ENCODE measurements around the gene NOTCH3. TPM values are rescaled to one million over a fixed set of nuclear protein-coding genes. Genes with fewer than 3 reads are reported as not detected.
A peak's percentile ranks its signal among the peaks of the same experiment; 100 is the strongest.

The NOTCH3 gene
- total RNA-seq, 5 donors from 2014 or later (not counting 1 experiment from before 2014, with no cell fraction given) = 0.16 to 0.85 (median 0.48) TPM; not detected in 1

DNA sequence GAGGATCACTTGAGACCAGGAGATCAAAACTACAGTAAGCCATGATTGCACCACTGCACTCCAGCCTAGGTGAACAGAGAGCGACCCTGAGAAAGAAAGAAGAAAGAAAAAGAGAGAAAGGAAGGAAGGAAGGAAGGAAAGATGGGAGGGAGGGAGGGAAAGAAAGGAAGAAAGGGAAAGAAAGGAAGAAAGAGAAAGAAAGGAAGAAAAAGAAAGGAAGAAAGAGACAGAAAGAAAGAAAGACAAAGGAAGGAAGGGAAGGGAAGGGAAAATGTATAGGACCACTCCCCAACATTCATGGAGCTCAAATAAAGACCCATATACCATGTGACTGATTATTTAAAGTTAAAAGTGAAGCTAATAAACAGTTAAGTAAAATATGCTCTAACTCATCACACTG is 53.7 kb downstream of the NOTCH3 start:
- no CpG with 5 or more reads among the region's 1 CpG for WGBS (ENCODE audit: insufficient coverage)

DNA sequence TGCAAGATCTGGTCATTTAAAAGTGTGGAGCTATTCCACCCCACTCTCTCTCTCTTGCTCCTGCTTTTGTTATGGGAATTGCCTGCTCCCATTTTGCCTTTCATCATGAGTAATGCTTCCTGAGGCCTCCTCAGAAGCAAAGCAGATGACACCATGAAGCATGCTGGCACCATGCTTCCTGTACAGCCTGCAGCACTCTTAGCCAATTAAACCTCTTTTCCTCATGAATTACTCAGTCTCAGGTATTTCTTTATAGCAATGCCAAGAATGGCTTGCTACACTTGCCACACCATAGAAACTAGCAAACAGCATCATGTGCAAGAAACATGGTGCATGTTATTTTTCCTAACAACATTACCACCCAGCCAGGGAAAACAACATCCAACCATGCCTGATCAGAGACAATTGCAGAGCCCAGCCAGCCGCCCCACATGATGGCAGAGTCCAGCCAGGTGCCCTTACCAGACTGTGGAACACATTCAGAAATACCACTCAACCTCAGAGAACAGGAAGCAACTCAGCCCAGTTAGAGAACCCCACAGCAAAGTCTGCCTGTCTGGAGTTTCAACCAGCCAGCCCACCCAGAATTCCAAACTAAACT is 56.6 kb downstream of the NOTCH3 start:
- H3K27me3 ChIP-seq (replicated peaks in 1 of 2; ENCODE audit: control insufficient read depth in 2 of 2, extremely low read depth in 1 of 2, insufficient read depth in 2 of 2, low read length in 1 of 2) = peaks cover 0 to 21% of the 10 kb centered on the region in 2 experiments
- no peak overlapping the region for H3K4me3 Mint-ChIP-seq
- WGBS (ENCODE audit: insufficient coverage) = 100% methylated on average over 1 of the region's 1 CpG

More for the DNA sequence above, 53.7 kb downstream of the NOTCH3 start:
- DNase-seq (no peak), ATAC-seq (replicated peaks in 1 of 4) (no peak)
- POLR2A ChIA-PET = interaction anchor here in 1 of 2 donors (0.5 kb wide), 1 partner anchor 96 kb away, joined by 4 read pairs; no protein-coding TSS in a partner anchor
- no peaks in the 10 kb centered on the region for H3K36me3 Mint-ChIP-seq
- CTCF ChIA-PET = interaction anchor here (1.0 to 1.1 kb wide), 3 partner anchors 45 to 55 kb away, joined by 3 to 7 read pairs (median 3); no protein-coding TSS in a partner anchor
- no peak overlapping the region for H3K4me3 Mint-ChIP-seq
- H3K4me1 Mint-ChIP-seq = peaks cover 9 to 20% (median 14%) of the 10 kb centered on the region in 3 donors
- H3K27ac Mint-ChIP-seq = peak overlapping the region in 1 of 2 donors; percentile 53
- no peaks in the 10 kb centered on the region for H3K36me3 ChIP-seq (ENCODE audit: control insufficient read depth in 2 of 2, extremely low read depth in 1 of 2, insufficient read depth in 1 of 2, low read length in 1 of 2)
- no peaks in the 10 kb centered on the region for H3K9me3 ChIP-seq
- no peaks in the 10 kb centered on the region for H3K9me3 Mint-ChIP-seq
- no peak overlapping the region for H3K4me3 ChIP-seq (ENCODE audit: control insufficient read depth in 1 of 2, extremely low read depth in 1 of 2, low read length in 1 of 2)
- peaks cover 0 to 4% of the 10 kb centered on the region in 2 experiments for H3K4me1 ChIP-seq (ENCODE audit: control insufficient read depth in 1 of 2, extremely low read depth in 1 of 2, insufficient read depth in 2 of 2, low read length in 2 of 2)
- peaks cover 0 to 3% of the 10 kb centered on the region in 2 donors for H3K27me3 Mint-ChIP-seq
- H3K27ac ChIP-seq (ENCODE audit: low read length) = no peak overlapping the region
- peaks cover 0 to 5% of the 10 kb centered on the region in 2 experiments for H3K27me3 ChIP-seq (replicated peaks in 1 of 2; ENCODE audit: control insufficient read depth in 2 of 2, extremely low read depth in 1 of 2, insufficient read depth in 2 of 2, low read length in 1 of 2)

DNA sequence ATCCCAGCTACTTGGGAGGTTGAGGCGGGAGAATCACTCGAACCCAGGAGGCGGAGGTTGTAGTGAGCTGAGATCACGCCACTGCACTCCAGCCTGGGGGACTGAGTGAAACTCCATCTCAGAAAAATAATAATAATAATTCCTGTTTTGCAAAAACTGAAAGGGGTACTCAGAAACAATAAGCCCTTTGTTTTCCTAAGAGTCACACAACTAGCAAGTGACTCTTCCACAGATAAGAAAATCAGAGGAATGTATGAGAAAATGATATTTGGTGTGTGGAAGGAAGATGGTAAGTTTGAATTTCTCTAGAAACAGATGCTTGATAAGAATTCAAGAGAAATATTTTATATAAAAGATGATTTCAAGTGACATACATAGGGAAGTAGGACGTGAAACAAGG is 58.5 kb downstream of the NOTCH3 start:
- WGBS (ENCODE audit: insufficient coverage) = 100% methylated on average over 1 of the region's 5 CpGs
- ChIA-PET POLR2A (no interaction called here), CTCF (interaction anchor here in 1 of 2 donors (1.0 kb wide), 1 partner anchor 41 kb away, joined by 3 read pairs; no protein-coding TSS in a partner anchor)
- Mint-ChIP-seq H3K36me3 (no peaks in the 10 kb centered on the region), H3K27me3 (no peaks in the 10 kb centered on the region), H3K27ac (no peak overlapping the region), H3K9me3 (peaks cover 0 to 12% (median 9%) of the 10 kb centered on the region in 3 donors), H3K4me3 (no peak overlapping the region), H3K4me1 (peaks cover 0 to 7% (median 2%) of the 10 kb centered on the region in 3 donors)
- no peak for DNase-seq
- no peak overlapping the region for H3K27ac ChIP-seq (ENCODE audit: low read length)
- H3K4me1 ChIP-seq (ENCODE audit: control insufficient read depth in 1 of 2, extremely low read depth in 1 of 2, insufficient read depth in 2 of 2, low read length in 2 of 2) = no peaks in the 10 kb centered on the region
- no peak overlapping the region for H3K4me3 ChIP-seq (ENCODE audit: control insufficient read depth in 1 of 2, extremely low read depth in 1 of 2, low read length in 1 of 2)
- H3K9me3 ChIP-seq = no peaks in the 10 kb centered on the region
- H3K36me3 ChIP-seq (ENCODE audit: control insufficient read depth in 2 of 2, extremely low read depth in 1 of 2, insufficient read depth in 1 of 2, low read length in 1 of 2) = no peaks in the 10 kb centered on the region
- H3K27me3 ChIP-seq (replicated peaks in 1 of 2; ENCODE audit: control insufficient read depth in 2 of 2, extremely low read depth in 1 of 2, insufficient read depth in 2 of 2, low read length in 1 of 2) = peaks cover 0 to 21% of the 10 kb centered on the region in 2 experiments
- ATAC-seq (replicated peaks in 1 of 4) = no peak

More for the DNA sequence above, 56.6 kb downstream of the NOTCH3 start:
- ChIA-PET POLR2A (no interaction called here), CTCF (no interaction called here)
- H3K27ac Mint-ChIP-seq = no peak overlapping the region
- H3K27me3 Mint-ChIP-seq = no peaks in the 10 kb centered on the region
- Histone ChIP-seq H3K4me1 (ENCODE audit: control insufficient read depth in 1 of 2, extremely low read depth in 1 of 2, insufficient read depth in 2 of 2, low read length in 2 of 2) (no peaks in the 10 kb centered on the region), H3K4me3 (ENCODE audit: control insufficient read depth in 1 of 2, extremely low read depth in 1 of 2, low read length in 1 of 2) (no peak overlapping the region), H3K27ac (ENCODE audit: low read length) (no peak overlapping the region), H3K9me3 (no peaks in the 10 kb centered on the region), H3K36me3 (ENCODE audit: control insufficient read depth in 2 of 2, extremely low read depth in 1 of 2, insufficient read depth in 1 of 2, low read length in 1 of 2) (no peaks in the 10 kb centered on the region)
- H3K4me1 Mint-ChIP-seq = peaks cover 5 to 15% (median 8%) of the 10 kb centered on the region in 3 donors
- H3K36me3 Mint-ChIP-seq = no peaks in the 10 kb centered on the region
- H3K9me3 Mint-ChIP-seq = peaks cover 0 to 5% (median 4%) of the 10 kb centered on the region in 3 donors
- ATAC-seq (replicated peaks in 1 of 4) (no peak), DNase-seq (no peak)

- H3K4me1 Mint-ChIP-seq = no peaks in the 10 kb centered on the region
- DNase-seq = no peak
- ChIA-PET CTCF (no interaction called here), POLR2A (no interaction called here)
- no peak overlapping the region for H3K27ac ChIP-seq (ENCODE audit: low read length)
- no peaks in the 10 kb centered on the region for H3K27me3 Mint-ChIP-seq
- ATAC-seq (replicated peaks in 1 of 4) = no peak
- no peaks in the 10 kb centered on the region for H3K36me3 Mint-ChIP-seq
- no peaks in the 10 kb centered on the region for H3K4me1 ChIP-seq (ENCODE audit: control insufficient read depth in 1 of 2, extremely low read depth in 1 of 2, insufficient read depth in 2 of 2, low read length in 2 of 2)
- peaks cover 0 to 12% (median 9%) of the 10 kb centered on the region in 3 donors for H3K9me3 Mint-ChIP-seq
- WGBS (ENCODE audit: insufficient coverage) = 88% methylated on average over 25 of the region's 25 CpGs
- H3K4me3 Mint-ChIP-seq = no peak overlapping the region
- no peaks in the 10 kb centered on the region for H3K9me3 ChIP-seq
- no peaks in the 10 kb centered on the region for H3K36me3 ChIP-seq (ENCODE audit: control insufficient read depth in 2 of 2, extremely low read depth in 1 of 2, insufficient read depth in 1 of 2, low read length in 1 of 2)
- H3K27me3 ChIP-seq (replicated peaks in 1 of 2; ENCODE audit: control insufficient read depth in 2 of 2, extremely low read depth in 1 of 2, insufficient read depth in 2 of 2, low read length in 1 of 2) = peaks cover 0 to 21% of the 10 kb centered on the region in 2 experiments
- H3K4me3 ChIP-seq (ENCODE audit: control insufficient read depth in 1 of 2, extremely low read depth in 1 of 2, low read length in 1 of 2) = no peak overlapping the region
- H3K27ac Mint-ChIP-seq = no peak overlapping the region
Observed at GRCh38 chr19:15141143-15141542, 59.7 kb downstream of the NOTCH3 start.

DNA sequence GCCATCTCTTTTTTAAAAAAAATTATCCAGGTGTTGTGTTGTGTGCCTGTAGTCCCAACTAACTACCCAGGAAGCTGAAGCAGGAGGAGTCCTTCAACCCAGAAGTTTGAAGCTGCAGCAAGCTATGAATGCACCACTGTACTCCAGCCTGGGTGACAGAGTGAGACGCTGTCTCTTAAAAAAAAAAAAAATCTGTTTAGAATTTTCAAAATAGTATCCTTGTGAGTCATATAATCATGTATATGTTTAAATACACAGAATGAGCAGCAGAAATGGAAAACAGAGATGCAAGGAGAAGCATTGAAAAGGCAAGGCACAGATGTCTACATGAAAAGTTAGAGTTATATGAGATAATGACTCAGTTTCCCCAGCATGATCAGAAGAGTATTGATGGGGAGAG is 62.4 kb downstream of the NOTCH3 start:
- no peaks in the 10 kb centered on the region for H3K4me1 ChIP-seq (ENCODE audit: control insufficient read depth in 1 of 2, extremely low read depth in 1 of 2, insufficient read depth in 2 of 2, low read length in 2 of 2)
- H3K9me3 Mint-ChIP-seq = peaks cover 0 to 12% (median 9%) of the 10 kb centered on the region in 3 donors
- no peaks in the 10 kb centered on the region for H3K27me3 Mint-ChIP-seq
- no peaks in the 10 kb centered on the region for H3K9me3 ChIP-seq
- no peak for ATAC-seq (replicated peaks in 1 of 4)
- POLR2A ChIA-PET = no interaction called here
- no peak overlapping the region for H3K4me3 ChIP-seq (ENCODE audit: control insufficient read depth in 1 of 2, extremely low read depth in 1 of 2, low read length in 1 of 2)
- no peak overlapping the region for H3K4me3 Mint-ChIP-seq
- no peaks in the 10 kb centered on the region for H3K4me1 Mint-ChIP-seq
- no peak overlapping the region for H3K27ac Mint-ChIP-seq
- H3K27ac ChIP-seq (ENCODE audit: low read length) = no peak overlapping the region
- H3K36me3 Mint-ChIP-seq = no peaks in the 10 kb centered on the region
- no peak for DNase-seq
- no peaks in the 10 kb centered on the region for H3K36me3 ChIP-seq (ENCODE audit: control insufficient read depth in 2 of 2, extremely low read depth in 1 of 2, insufficient read depth in 1 of 2, low read length in 1 of 2)
- CTCF ChIA-PET = no interaction called here
- no CpG with 5 or more reads among the region's 1 CpG for WGBS (ENCODE audit: insufficient coverage)
- peaks cover 0 to 21% of the 10 kb centered on the region in 2 experiments for H3K27me3 ChIP-seq (replicated peaks in 1 of 2; ENCODE audit: control insufficient read depth in 2 of 2, extremely low read depth in 1 of 2, insufficient read depth in 2 of 2, low read length in 1 of 2)

GRCh38 chr19:15137777-15138176 is 63.0 kb downstream of the NOTCH3 start:
- H3K36me3 Mint-ChIP-seq = no peaks in the 10 kb centered on the region
- no peak overlapping the region for H3K4me3 ChIP-seq (ENCODE audit: control insufficient read depth in 1 of 2, extremely low read depth in 1 of 2, low read length in 1 of 2)
- H3K4me1 Mint-ChIP-seq = no peaks in the 10 kb centered on the region
- POLR2A ChIA-PET = no interaction called here
- no peak overlapping the region for H3K4me3 Mint-ChIP-seq
- no peaks in the 10 kb centered on the region for H3K9me3 ChIP-seq
- H3K27me3 ChIP-seq (replicated peaks in 1 of 2; ENCODE audit: control insufficient read depth in 2 of 2, extremely low read depth in 1 of 2, insufficient read depth in 2 of 2, low read length in 1 of 2) = peaks cover 0 to 21% of the 10 kb centered on the region in 2 experiments
- ATAC-seq (replicated peaks in 1 of 4) (no peak), DNase-seq (no peak)
- no peaks in the 10 kb centered on the region for H3K36me3 ChIP-seq (ENCODE audit: control insufficient read depth in 2 of 2, extremely low read depth in 1 of 2, insufficient read depth in 1 of 2, low read length in 1 of 2)
- H3K27ac Mint-ChIP-seq = no peak overlapping the region
- CTCF ChIA-PET = no interaction called here
- H3K9me3 Mint-ChIP-seq = peaks cover 0 to 12% (median 9%) of the 10 kb centered on the region in 3 donors
- H3K27ac ChIP-seq (ENCODE audit: low read length) = no peak overlapping the region
- no peaks in the 10 kb centered on the region for H3K4me1 ChIP-seq (ENCODE audit: control insufficient read depth in 1 of 2, extremely low read depth in 1 of 2, insufficient read depth in 2 of 2, low read length in 2 of 2)
- no peaks in the 10 kb centered on the region for H3K27me3 Mint-ChIP-seq
